HL-60 (cell line): ENCODE results near the gene IWS1.

Source experiments
- DNase-seq, 2 experiments: peaks; one replicate each; pipeline ENCODE4 v3.0.0-alpha.2; 2010 to 2020; ENCODE audit warnings: low read depth in 1 of 2, low spot score in 1 of 2
- H3K27ac ChIP-seq: fragments of 250-450 bp; sonication (Bioruptor Pico); replicated peaks from 2 replicates; pipeline ENCODE4 v1.5.1; 2020; ENCODE audit warnings: mild to moderate bottlenecking, moderate library complexity
- H3K27me3 ChIP-seq: fragments of 250-450 bp; sonication (Bioruptor Pico); 2 replicates; pipeline ENCODE4 v1.5.1; 2021; ENCODE audit warnings: mild to moderate bottlenecking, moderate library complexity; ENCODE audit not compliant: insufficient read depth, poor library complexity, severe bottlenecking
- H3K4me3 ChIP-seq: replicated peaks from 2 replicates; pipeline ENCODE4 v1.5.1; 2011; ENCODE audit warnings: mild to moderate bottlenecking, control low read depth, low read length; ENCODE audit not compliant: insufficient read depth
- CTCF ChIP-seq: IDR thresholded peaks from one replicate; pipeline ENCODE4 v1.5.1; 2011; ENCODE audit warnings: low read length, control low read depth, inconsistent platforms; ENCODE audit not compliant: insufficient read depth
- GABPA ChIP-seq: IDR thresholded peaks from 2 replicates; pipeline ENCODE4 v1.6.1; 2012; ENCODE audit warnings: low read depth
- POLR2AphosphoS5 ChIP-seq: IDR thresholded peaks from 2 replicates; pipeline ENCODE4 v1.6.1; 2012; ENCODE audit warnings: low read depth
- REST ChIP-seq: IDR thresholded peaks from 2 replicates; pipeline ENCODE4 v1.6.1; 2012; ENCODE audit warnings: low read depth; ENCODE audit not compliant: insufficient replicate concordance
- SPI1 ChIP-seq: IDR thresholded peaks from 2 replicates; pipeline ENCODE4 v1.6.1; 2012; ENCODE audit warnings: low read depth, mild to moderate bottlenecking, borderline replicate concordance

Gene IWS1

GRCh38 chr2:127536707-127537541 lies 10.6 kb upstream of the IWS1 start:
- TF ChIP-seq REST: no peak
- TF ChIP-seq POLR2AphosphoS5: no peak
- TF ChIP-seq GABPA: no peak
- no peak for TF ChIP-seq CTCF
- no peak for TF ChIP-seq SPI1
- Histone ChIP-seq H3K4me3 (no peak overlapping the region), H3K27ac (no peak overlapping the region), H3K27me3 (no peaks in the 10 kb centered on the region)
- no peak for DNase-seq

- H3K27me3 ChIP-seq: no peaks in the 10 kb centered on the region
- DNase-seq: no peak
- no peak overlapping the region for H3K4me3 ChIP-seq
- no peak overlapping the region for H3K27ac ChIP-seq
- no peak for TF ChIP-seq POLR2AphosphoS5
- no peak for TF ChIP-seq CTCF
Measured at GRCh38 chr2:127535918-127536317, 9.6 kb upstream of the IWS1 start.

GRCh38 chr2:127535422-127535901 lies 9.2 kb upstream of the IWS1 start, which contains the start of gene MYO7B:
MYO7B (plus strand) TSS chr2:127535683; CDS start chr2:127559723, 24,040 bp downstream.
- no peak for DNase-seq
- Histone ChIP-seq H3K27ac (no peak within 1 kb of the TSS), H3K4me3 (no peak within 1 kb of the TSS), H3K27me3 (no peaks in the 10 kb centered on the region)
- TF ChIP-seq SPI1: no peak

- DNase-seq: no peak
- TF ChIP-seq GABPA (no peak), POLR2AphosphoS5 (no peak), REST (no peak), SPI1 (no peak), CTCF (no peak)
- no peak overlapping the region for H3K27ac ChIP-seq
- H3K4me3 ChIP-seq: no peak overlapping the region
- H3K27me3 ChIP-seq: no peaks in the 10 kb centered on the region
Measured at GRCh38 chr2:127532296-127532695, 6.0 kb upstream of the IWS1 start.
